Smooth muscle cell (in vitro differentiated cells): ENCODE measurements around the gene GPC5. TPM values are rescaled to one million over a fixed set of nuclear protein-coding genes. Genes with fewer than 3 reads are reported as not detected.

Source experiments
- DNase-seq: peaks from one replicate; lab custom pipeline; 2025; ENCODE audit not compliant: unreplicated experiment; lab: John Stamatoyannopoulos, UW
- H2AFZ ChIP-seq: fragments of 200-600 bp; sonication (generic); 2 replicates; pipeline ENCODE4 v1.6.0; 2016; ENCODE audit warnings: antibody characterized with exemption, low read depth, mild to moderate bottlenecking
- H3F3A ChIP-seq: fragments of 200-600 bp; sonication (generic); 2 replicates; pipeline ENCODE4 v1.6.0; 2017; ENCODE audit warnings: antibody characterized with exemption, low read depth
- H3K27ac ChIP-seq: fragments of 200-600 bp; sonication (generic); 2 replicates; pipeline ENCODE4 v1.5.1; 2016; ENCODE audit warnings: low read depth, mild to moderate bottlenecking
- H3K27me3 ChIP-seq: fragments of 200-600 bp; sonication (generic); 2 replicates; pipeline ENCODE4 v1.6.1; 2016; ENCODE audit warnings: low read depth, mild to moderate bottlenecking
- H3K36me3 ChIP-seq: fragments of 200-600 bp; sonication (generic); 2 replicates; pipeline ENCODE4 v1.5.1; 2016; ENCODE audit warnings: low read depth
- H3K4me1 ChIP-seq: fragments of 200-600 bp; sonication (generic); 2 replicates; pipeline ENCODE4 v1.5.1; 2016; ENCODE audit warnings: low read depth
- H3K4me2 ChIP-seq: fragments of 200-600 bp; sonication (generic); 2 replicates; pipeline ENCODE4 v1.6.0; 2016; ENCODE audit warnings: mild to moderate bottlenecking
- H3K4me3 ChIP-seq: fragments of 200-600 bp; sonication (generic); 2 replicates; pipeline ENCODE4 v1.5.1; 2016; ENCODE audit warnings: mild to moderate bottlenecking
- H3K79me2 ChIP-seq: fragments of 200-600 bp; sonication (generic); 2 replicates; pipeline ENCODE4 v1.6.0; 2016; ENCODE audit warnings: low read depth, mild to moderate bottlenecking
- H3K9ac ChIP-seq: fragments of 200-600 bp; sonication (generic); 2 replicates; pipeline ENCODE4 v1.6.0; 2016; ENCODE audit warnings: low read depth
- H3K9me3 ChIP-seq: fragments of 200-600 bp; sonication (generic); replicated peaks from 2 replicates; pipeline ENCODE4 v1.5.1; 2016; ENCODE audit warnings: low read depth
- H4K20me1 ChIP-seq: fragments of 200-600 bp; sonication (generic); 2 replicates; pipeline ENCODE4 v1.6.0; 2016; ENCODE audit warnings: low read depth
- WGBS: methylation state at CpG from one replicate; pipeline ENCODE4 v1.1.7; 2016; ENCODE audit warnings: low lambda C conversion rate; 5-methylcytosine and 5-hydroxymethylcytosine counted together
- polyA plus RNA-seq: library from polyadenylated mRNA; unstranded; fragments of >200 nt; fragmentation: Nextera tagmentation; extraction: Ambion mirVana; gene quantifications from 2 replicates; pipeline ENCODE4 v1.2.1, GENCODE V29; 2016
- total RNA-seq: library from RNA; depleted of rRNA; stranded (reverse); fragments of >200 nt; gene quantifications from 2 replicates; pipeline ENCODE4 v1.2.3, GENCODE V29; 2014
- TF ChIP-seq, protein P1 (sequence below): fragments of 200-600 bp; sonication (generic); IDR thresholded peaks from 2 replicates; pipeline ENCODE4 v1.5.1; 2017; ENCODE audit warnings: borderline replicate concordance, mild to moderate bottlenecking, antibody characterized with exemption; ENCODE audit not compliant: insufficient read depth, poor library complexity, severe bottlenecking

Gene GPC5
- total and polyA plus RNA-seq, 2 experiments from 2014 or later: 0.99 to 1.0 TPM

GRCh38 chr13:91598655-91599054, 200.2 kb downstream of the GPC5 start:
- Histone ChIP-seq H3F3A (no peaks in the 10 kb centered on the region), H3K4me3 (no peak overlapping the region), H3K4me2 (no peak overlapping the region), H3K27ac (no peak overlapping the region), H2AFZ (no peak overlapping the region), H3K36me3 (no peaks in the 10 kb centered on the region), H3K79me2 (no peaks in the 10 kb centered on the region), H3K27me3 (no peaks in the 10 kb centered on the region), H3K9me3 (no peaks in the 10 kb centered on the region), H3K9ac (no peak overlapping the region), H4K20me1 (no peaks in the 10 kb centered on the region), H3K4me1 (no peaks in the 10 kb centered on the region)
- TF ChIP-seq, protein P1, sequence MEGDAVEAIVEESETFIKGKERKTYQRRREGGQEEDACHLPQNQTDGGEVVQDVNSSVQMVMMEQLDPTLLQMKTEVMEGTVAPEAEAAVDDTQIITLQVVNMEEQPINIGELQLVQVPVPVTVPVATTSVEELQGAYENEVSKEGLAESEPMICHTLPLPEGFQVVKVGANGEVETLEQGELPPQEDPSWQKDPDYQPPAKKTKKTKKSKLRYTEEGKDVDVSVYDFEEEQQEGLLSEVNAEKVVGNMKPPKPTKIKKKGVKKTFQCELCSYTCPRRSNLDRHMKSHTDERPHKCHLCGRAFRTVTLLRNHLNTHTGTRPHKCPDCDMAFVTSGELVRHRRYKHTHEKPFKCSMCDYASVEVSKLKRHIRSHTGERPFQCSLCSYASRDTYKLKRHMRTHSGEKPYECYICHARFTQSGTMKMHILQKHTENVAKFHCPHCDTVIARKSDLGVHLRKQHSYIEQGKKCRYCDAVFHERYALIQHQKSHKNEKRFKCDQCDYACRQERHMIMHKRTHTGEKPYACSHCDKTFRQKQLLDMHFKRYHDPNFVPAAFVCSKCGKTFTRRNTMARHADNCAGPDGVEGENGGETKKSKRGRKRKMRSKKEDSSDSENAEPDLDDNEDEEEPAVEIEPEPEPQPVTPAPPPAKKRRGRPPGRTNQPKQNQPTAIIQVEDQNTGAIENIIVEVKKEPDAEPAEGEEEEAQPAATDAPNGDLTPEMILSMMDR: no peak
- no peak for DNase-seq

DNA sequence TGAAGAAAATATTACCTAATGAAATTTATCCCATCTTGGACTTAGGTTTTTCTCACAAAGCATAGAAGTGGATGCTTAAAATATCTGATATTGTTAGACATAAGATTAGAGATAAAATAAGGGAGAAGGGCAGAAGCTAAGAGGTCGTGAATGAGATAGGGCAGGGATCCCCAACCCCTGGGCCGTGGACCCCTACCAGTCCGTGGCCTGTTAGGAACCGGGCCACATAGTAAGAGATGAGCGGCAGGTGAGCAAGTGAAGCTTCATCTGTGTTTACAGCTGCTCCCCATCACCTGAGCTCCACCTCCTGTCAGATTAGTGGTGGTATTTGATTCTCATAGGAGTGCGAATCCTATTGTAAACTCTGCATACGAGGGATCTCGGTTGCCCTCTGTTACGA, 202.9 kb downstream of the GPC5 start:
- DNase-seq: no peak
- Histone ChIP-seq H3K4me1 (no peaks in the 10 kb centered on the region), H4K20me1 (no peaks in the 10 kb centered on the region), H3F3A (no peaks in the 10 kb centered on the region), H2AFZ (no peak overlapping the region), H3K79me2 (no peaks in the 10 kb centered on the region), H3K9ac (no peak overlapping the region), H3K36me3 (no peaks in the 10 kb centered on the region), H3K27me3 (no peaks in the 10 kb centered on the region), H3K9me3 (no peaks in the 10 kb centered on the region), H3K4me2 (no peak overlapping the region), H3K27ac (no peak overlapping the region), H3K4me3 (no peak overlapping the region)
- TF ChIP-seq, protein P1: no peak
- 89% methylated on average over 9 of the region's 9 CpGs for WGBS

DNA sequence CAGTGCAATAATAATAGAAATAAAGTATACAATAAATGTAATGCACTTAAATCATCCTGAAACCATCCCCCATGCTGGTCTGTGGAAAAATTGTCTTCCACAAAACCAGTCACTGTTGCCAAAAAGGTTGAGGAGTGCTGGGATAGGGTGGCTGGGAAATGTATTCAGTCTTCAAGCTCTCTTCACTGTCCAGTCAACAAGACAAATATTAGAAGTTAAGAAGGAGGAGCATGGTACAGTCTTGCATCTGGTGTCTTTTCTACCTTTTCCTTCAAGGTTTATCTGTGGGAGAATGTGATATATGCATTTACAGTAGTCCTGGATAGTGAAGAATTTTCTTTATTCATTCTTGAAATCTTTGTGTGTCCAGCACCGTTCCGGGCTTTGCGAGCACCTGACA, 203.4 kb downstream of the GPC5 start:
- Histone ChIP-seq H3K4me2 (no peak overlapping the region), H3K27me3 (no peaks in the 10 kb centered on the region), H3K79me2 (no peaks in the 10 kb centered on the region), H3K4me3 (no peak overlapping the region), H3K36me3 (no peaks in the 10 kb centered on the region), H3K4me1 (no peaks in the 10 kb centered on the region), H3K9ac (no peak overlapping the region), H2AFZ (no peak overlapping the region), H3F3A (no peaks in the 10 kb centered on the region), H3K9me3 (no peaks in the 10 kb centered on the region), H3K27ac (no peak overlapping the region), H4K20me1 (no peaks in the 10 kb centered on the region)
- TF ChIP-seq, protein P1: no peak
- DNase-seq: no peak
- WGBS: 97% methylated on average over 3 of the region's 3 CpGs

GRCh38 chr13:91609353-91609752, 210.9 kb downstream of the GPC5 start:
- Histone ChIP-seq H4K20me1 (no peaks in the 10 kb centered on the region), H3K27ac (no peak overlapping the region), H2AFZ (peak overlapping the region; percentile 37), H3K4me1 (no peaks in the 10 kb centered on the region), H3K4me2 (peak overlapping the region; percentile 17), H3F3A (no peaks in the 10 kb centered on the region), H3K79me2 (no peaks in the 10 kb centered on the region), H3K9me3 (no peaks in the 10 kb centered on the region), H3K36me3 (no peaks in the 10 kb centered on the region), H3K27me3 (no peaks in the 10 kb centered on the region), H3K9ac (no peak overlapping the region), H3K4me3 (no peak overlapping the region)
- TF ChIP-seq, protein P1: no peak
- no peak for DNase-seq
- WGBS: 32% methylated on average over 3 of the region's 3 CpGs
